GM10847 (cell line): ENCODE results near the gene PAWR.

Experiments used
- POLR2A ChIP-seq: IDR thresholded peaks from 2 replicates; pipeline ENCODE4 v1.6.1; 2011; ENCODE audit not compliant: insufficient read length; ENCODE audit errors: extremely low read depth

PAWR gene

DNA sequence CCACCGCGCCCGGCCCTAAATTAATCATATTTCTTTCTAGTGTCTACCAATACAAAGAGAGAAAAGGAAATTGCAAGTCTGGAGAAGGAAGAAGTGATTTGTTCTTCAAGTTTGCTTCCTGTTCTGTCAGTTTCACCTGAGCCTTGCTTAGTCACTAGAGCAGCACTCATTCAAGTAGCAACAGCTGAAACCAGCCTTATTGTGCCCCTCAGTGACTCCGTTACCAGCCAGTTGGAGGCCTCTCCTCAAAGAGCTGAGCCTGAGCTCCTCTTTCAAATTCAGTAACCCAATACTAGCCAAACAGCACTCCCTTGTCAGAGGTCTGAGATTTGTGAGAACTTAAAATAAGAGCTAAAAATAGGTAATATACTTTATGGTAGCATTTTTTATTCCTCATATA is 17.4 kb downstream of the PAWR start:
- no peak for TF ChIP-seq POLR2A

DNA sequence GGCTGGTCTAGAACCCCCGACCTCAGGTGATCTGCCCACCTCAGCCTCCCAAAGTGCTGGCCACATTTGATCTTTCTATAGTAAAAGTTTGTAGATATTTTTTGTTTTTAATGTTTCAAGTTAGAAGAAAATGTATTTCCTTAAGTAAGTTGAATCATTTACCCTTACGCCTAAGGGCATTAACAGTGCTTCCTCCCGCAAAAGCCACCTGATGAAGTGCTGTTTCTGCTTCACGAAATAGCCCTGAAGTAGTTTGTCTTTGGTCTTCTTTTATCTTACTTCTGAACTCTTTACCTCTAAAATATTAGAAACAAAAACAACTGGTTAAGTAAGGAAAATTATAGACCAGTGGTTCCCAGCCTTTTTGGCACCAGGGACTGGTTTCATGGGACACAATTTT is 22.7 kb downstream of the PAWR start:
- no peak for TF ChIP-seq POLR2A

DNA sequence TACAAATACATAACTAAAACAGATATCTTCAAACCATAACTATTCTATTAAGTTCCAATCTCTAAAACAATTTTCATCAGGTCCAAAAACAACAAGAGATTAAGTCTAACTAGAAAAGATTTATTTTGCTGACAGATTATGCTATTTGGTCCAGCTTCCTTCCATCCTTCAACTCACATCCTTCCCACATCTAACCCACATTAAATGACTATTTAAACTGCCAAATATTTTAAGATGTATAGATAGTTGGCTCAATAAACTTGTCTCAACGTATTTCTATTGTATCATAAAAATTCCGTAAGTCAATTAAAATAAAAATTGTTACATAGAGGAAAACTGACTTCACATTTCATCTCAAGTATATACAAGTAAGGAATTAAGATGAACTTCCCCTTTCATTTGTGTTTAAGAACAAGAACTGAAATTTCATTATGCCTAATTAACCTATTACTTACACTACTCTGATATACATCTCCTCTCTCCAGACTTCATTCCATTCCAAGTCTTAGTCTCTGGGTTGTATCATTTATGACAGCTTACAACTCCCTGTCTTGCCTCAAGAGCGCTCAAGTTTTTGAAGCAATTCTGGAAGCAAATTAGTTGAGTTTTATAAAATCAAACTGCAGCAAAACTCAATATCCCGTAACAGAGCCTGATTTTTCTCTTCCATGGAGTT is 25.4 kb downstream of the PAWR start:
- no peak for TF ChIP-seq POLR2A

DNA sequence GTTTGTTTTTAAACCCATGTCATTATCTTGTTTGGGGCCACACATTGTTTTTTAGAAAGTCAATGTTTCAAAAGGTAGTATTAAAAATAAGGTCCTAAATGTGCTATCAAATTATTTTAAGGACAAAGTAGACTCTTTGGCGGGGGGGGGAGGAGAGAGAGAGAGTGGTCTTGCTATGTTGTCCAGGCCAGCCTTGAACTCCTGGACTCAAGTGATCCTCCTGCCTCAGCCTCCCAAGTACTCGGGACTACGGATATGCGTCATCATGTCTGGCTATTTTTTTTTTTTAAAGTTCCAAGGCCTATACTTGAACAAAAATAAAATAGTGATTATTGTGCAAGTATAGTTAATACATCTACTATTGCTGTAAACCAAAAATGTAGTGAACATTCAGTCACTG is 26.2 kb downstream of the PAWR start:
- no peak for TF ChIP-seq POLR2A

DNA sequence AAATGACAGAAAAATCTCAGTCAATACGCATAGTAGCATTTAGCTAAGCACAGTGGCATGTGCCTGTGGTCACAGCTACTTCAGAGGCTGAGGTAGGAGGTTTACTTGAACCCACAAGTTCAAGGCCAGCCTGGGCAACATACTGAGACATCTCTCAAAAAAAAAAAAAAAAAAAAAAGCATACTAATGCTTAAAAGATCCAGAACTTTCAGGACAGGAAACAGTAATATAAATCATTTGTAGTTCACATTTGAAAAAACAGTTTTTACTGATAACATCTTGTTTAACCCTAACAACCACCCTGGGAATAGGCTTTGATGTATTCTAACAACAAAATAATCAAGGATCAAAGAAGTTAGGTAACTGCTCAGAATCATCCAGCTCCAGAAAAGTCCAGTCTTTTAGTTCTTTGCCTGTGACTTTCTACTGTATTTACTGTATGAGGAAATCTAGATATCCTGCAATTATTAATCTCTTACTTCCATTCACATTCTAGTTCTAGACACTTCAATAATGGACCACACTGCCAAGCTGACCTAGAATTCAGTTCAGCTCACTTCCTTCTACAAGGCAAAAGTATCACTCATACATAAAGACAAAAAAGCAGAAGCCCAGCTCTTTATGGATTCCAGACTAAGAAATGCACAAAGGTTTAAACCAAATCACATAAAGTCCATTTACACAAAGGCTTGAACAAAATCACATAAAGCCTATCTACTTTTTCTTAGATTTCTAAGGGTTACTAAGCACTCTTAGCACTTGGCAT is 28.5 kb downstream of the PAWR start:
- TF ChIP-seq POLR2A = no peak

DNA sequence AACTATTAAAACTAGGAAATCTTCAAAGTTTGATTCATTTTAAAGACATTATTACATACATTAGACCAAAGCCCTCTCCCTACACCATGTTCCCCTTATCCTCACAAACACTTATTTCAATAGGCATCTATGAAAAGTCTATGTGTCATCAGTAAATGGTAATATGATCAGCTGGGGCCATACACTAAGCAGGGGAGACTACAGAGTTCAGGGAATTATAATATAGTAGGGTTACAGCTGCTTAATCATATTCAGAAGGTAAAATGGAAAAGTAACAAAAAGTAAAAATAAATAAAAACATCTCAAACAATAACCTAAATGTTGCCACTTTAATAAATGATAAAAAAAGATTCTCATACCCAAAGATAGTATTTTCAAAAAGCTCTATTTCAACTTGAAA is 29.1 kb downstream of the PAWR start:
- TF ChIP-seq POLR2A = no peak

DNA sequence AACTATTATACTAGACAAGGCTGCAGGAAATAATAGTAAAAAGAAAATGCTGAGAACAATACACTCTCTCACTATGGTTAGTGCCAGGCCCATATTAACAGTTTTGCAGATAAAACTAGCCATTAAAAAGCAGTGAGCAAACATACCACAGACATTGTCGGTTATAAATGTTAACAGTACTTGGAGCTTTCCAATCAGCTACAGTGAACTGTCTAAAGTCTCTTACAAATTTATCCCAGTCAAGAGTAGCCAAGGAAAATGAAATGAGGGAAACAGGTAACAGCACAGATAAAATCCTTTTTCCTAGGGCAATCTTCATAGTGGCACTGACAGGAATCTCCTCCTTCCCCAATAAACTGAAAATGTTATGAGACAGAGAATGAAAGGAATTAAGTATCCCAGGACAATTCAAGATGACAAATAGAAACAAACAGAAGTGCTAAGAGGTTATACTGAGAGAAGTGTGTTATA is 30.8 kb downstream of the PAWR start:
- TF ChIP-seq POLR2A = no peak

DNA sequence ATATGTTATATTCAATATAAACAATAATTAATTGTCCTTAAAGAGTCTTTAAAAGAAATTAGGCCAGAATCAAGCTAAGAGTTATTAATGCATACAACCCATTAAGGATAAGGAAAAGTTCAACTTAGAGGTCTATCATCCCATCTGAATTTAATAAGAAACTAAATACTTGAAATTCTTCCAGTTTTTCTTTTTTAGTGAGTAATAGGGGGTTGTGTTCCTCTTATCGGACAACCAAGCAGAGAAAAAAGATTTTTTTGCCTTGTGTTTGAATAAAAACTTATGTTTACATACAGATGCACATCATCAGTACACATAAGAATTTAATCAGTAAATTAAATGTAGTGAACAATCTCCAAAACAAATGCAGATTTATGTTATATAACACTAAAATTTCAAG is 32.5 kb downstream of the PAWR start:
- no peak for TF ChIP-seq POLR2A

DNA sequence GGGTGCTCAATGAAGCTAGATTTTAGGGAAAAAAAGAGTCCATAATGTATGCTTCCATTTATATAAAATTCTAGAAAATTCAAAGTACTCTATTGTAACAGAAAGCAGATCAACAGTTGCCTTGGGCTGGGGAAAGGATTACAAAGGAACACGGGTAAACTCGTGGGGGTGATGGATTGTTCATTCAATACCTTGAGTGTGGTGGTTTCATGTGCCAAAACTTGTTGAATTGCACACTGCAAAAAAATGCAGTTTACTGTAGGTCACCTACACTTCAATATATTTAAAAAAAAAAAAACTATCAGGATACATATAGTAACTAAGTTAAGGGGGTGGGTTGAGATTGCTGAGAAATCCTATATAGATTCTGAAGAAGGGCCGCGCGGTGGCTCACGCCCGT is 33.6 kb downstream of the PAWR start:
- no peak for TF ChIP-seq POLR2A

DNA sequence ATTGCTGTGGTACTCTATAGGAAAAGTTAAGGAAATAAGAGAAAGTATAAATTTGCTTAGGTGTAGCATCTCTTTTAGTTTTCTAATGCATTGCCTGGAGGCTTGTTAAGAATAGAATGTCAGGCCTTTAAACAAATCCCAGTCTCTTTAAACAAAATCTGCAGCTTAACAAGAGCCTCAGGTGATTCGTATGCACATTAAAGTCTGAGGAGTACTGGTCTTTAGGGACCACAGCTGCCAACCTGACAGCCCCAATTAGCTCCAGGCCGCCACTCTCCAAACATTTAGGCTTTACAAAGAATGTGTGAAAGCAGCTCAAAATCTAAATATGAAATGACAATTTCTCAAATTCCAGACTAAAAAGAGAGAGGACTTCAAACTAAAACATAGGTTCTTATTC is 35.7 kb downstream of the PAWR start:
- no peak for TF ChIP-seq POLR2A

DNA sequence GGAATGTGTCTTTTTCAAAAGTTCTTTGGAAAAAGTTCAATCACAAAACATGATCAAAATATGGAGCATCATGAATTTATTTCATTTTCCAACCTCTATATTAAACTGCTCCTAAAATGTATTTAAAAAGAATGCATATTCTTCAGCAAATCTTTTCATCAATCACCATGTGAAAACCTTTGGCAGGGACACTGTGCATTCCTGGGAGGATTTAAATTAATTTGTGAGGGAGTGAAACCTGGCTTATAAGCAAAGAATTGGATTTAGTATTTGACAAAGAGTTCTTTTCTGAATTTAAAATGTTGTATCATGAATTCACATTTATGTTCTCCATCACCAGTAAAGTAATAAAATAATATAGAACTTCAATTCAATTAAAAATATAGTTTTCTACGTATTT is 38.2 kb downstream of the PAWR start:
- TF ChIP-seq POLR2A = no peak

DNA sequence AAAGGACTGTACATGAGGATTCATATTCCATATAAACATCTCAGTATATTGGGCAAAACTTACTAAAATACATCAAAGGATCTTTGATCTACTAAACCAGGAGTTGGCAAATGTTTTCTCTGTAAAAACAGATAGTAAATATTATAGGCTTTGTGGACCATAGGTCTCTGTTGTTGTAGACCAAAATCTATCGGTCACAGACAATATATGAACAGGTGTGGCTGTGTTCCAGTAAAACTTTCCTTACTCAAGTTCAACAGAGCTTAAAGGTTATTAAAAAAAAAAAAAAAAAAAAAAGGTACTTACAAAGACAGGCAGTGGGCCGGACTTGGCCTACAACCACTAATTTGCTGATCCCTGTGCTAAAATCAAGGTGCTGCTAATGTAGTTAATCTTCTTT is 40.3 kb downstream of the PAWR start:
- TF ChIP-seq POLR2A = no peak

DNA sequence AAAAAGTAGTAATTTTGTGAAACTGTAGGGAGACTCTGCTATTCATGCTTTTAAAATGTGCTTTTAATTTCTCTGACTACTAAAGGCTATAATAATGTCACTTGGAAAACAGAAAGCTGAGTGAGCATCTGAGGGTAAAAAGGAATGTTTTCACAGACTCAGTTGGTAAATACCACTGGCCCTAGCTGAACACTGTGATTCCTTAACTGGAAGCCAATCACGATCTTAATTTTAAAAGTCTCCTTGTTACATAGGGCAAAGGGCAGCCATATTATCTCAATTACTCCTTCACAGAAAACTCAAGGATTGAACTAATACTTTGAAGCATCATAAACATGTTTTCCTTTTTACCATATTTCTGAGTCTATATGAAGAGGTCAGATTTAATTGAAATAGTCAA is 41.9 kb downstream of the PAWR start:
- TF ChIP-seq POLR2A = no peak

DNA sequence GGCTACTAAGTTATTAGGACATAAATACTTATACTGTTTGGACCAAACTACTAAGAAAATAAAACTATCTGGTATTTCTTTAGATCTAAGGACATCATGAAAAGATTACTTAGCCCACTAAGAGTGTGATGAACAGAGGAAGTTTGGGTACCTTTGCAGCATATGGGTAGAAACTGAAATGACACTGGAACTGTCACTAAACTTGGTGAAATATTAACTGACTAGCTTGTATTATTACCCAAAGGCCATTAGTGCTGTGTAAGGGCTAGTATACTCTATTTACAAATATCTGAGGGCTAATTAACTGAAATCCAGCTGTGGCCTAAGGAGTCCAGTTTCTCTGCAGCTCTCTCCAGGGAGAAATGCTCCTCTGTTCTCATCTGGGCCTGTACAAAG is 45.5 kb downstream of the PAWR start:
- no peak for TF ChIP-seq POLR2A

DNA sequence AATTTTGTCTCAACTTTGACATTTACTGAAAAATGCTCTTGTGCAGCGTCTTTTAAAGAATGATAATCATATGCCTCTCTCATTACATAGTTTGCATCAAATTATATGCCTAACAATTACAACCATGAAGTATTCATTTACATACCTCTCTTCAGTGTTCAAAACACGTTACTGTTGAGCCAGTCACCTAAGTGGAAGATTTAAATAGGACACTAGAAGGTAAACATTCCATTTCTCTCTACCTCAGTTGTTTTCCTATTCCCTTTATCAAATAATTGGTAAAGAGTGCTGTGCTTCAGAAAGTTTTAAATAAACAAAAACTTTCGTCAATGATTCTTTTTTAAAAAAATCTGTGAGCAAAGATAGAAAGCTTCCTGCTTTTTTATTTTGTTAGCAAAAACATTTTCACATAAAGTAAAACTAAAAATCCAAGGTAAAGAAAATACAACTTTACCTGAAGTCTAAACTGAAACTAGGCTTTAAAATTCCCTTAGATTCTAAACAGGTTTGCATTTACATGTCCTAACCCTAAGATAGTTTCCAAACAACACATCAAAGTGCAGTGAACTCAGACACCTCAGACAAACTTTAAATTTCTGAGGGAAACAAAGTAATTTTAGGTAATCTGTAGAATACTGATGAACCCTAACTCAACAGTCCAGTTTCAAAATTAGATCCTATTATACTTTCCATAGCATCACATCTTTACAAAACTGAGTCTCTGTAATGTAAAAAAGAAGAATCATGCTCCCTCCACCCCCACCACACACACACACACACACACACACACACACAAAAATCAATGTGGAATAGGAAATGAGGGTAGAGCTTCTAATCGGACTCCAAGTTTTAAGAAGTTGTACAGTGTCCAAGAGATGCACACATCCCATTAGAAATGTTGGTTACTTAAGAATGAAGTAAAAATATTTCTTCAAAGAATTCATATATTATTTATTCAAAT is 46.2 kb downstream of the PAWR start:
- TF ChIP-seq POLR2A = no peak

DNA sequence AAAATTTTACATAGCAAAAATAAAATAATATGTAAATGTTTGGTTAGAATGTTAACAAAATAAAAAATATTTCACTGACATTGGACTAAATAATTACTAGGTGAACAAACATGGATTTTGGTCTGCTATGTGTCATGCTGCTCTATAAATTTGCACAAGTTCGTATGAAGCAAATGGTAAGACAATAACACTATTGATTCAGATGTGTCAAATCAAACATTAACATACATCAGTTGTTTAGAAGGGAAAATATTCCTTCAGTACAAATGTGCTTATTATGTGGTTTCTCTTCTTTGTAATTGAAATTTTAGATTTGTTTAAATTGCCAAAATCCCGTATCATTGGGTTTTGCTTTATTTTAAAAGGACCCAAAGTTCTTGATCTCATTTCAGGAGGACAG is 46.9 kb downstream of the PAWR start:
- TF ChIP-seq POLR2A = no peak
